H1 (cell line): ENCODE data around the gene CEMIP2.

Experiments used
- CEBPB ChIP-seq: IDR thresholded peaks from 2 replicates; pipeline ENCODE4 v1.6.1; 2012; ENCODE audit warnings: low read depth, low read length
- EZH2 ChIP-seq: fragments of 200-600 bp; sonication (generic); IDR thresholded peaks from 2 replicates; pipeline ENCODE4 v1.7.1; 2012; ENCODE audit warnings: low read depth, mild to moderate bottlenecking, moderate library complexity, low read length, inconsistent platforms; ENCODE audit not compliant: severe bottlenecking
- POLR2A ChIP-seq, 2 experiments: IDR thresholded peaks; 1 replicate in 1 of 2; 2 replicates in 1 of 2; pipeline ENCODE4 v1.6.1; 2011; ENCODE audit warnings: low read depth in 2 of 2, low read length in 2 of 2, mild to moderate bottlenecking in 2 of 2; ENCODE audit errors: control extremely low read depth in 1 of 2
- RXRA ChIP-seq: IDR thresholded peaks from 2 replicates; pipeline ENCODE4 v1.6.1; 2011; ENCODE audit warnings: low read depth, mild to moderate bottlenecking, low read length, moderate library complexity; ENCODE audit not compliant: insufficient read depth
- TF ChIP-seq, protein P1 (sequence below), 3 experiments: IDR thresholded peaks; 1 replicate in 2 of 3; 2 replicates in 1 of 3; pipeline versions ENCODE4 v1.5.1 to v1.6.1; 2011; ENCODE audit warnings: low read length in 3 of 3, mild to moderate bottlenecking in 3 of 3, inconsistent platforms in 2 of 3, low read depth in 1 of 3, moderate library complexity in 1 of 3; ENCODE audit not compliant: insufficient read depth in 1 of 3; ENCODE audit errors: control extremely low read depth in 1 of 3

GRCh38 chr9:71721855-71722254, 46.5 kb downstream of the CEMIP2 start:
- TF ChIP-seq, protein P1, sequence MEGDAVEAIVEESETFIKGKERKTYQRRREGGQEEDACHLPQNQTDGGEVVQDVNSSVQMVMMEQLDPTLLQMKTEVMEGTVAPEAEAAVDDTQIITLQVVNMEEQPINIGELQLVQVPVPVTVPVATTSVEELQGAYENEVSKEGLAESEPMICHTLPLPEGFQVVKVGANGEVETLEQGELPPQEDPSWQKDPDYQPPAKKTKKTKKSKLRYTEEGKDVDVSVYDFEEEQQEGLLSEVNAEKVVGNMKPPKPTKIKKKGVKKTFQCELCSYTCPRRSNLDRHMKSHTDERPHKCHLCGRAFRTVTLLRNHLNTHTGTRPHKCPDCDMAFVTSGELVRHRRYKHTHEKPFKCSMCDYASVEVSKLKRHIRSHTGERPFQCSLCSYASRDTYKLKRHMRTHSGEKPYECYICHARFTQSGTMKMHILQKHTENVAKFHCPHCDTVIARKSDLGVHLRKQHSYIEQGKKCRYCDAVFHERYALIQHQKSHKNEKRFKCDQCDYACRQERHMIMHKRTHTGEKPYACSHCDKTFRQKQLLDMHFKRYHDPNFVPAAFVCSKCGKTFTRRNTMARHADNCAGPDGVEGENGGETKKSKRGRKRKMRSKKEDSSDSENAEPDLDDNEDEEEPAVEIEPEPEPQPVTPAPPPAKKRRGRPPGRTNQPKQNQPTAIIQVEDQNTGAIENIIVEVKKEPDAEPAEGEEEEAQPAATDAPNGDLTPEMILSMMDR (IDR thresholded peaks at IDR 0.05; ENCODE audit: control extremely low read depth in 1 of 3, insufficient read depth in 1 of 3, low read depth in 1 of 3, low read length in 3 of 3) = no peak
- TF ChIP-seq POLR2A (IDR thresholded peaks at IDR 0.05; ENCODE audit: control extremely low read depth in 1 of 2, low read depth in 2 of 2, low read length in 2 of 2) (no peak), CEBPB (no peak), EZH2 (no peak), RXRA (no peak)
